ENCODE data around the gene TMEM108.

GRCh38 chr3:133361435-133361834, 323.2 kb downstream of the TMEM108 start:
- TF ChIP-seq CTCF (IDR thresholded peaks at IDR 0.05; ENCODE audit: borderline replicate concordance, extremely low read depth, low read length, poor library complexity, severe bottlenecking) (no peak), EZH2 (IDR thresholded peaks at IDR 0.05; ENCODE audit: borderline replicate concordance, low read depth, low read length, severe bottlenecking) (no peak)

Data from DND-41 (cell line).